ENCODE data around the gene KSR1. TPM values are rescaled to one million over a fixed set of nuclear protein-coding genes. Genes with fewer than 3 reads are reported as not detected.
"Not testable (repeated sequence)": the region's sequence is repeated elsewhere in the genome, so short reads cannot be mapped to it uniquely, and the experiment has no call there.

Gene KSR1
- total RNA-seq, 6 experiments from 2014 or later = 1.9 to 4.9 (median 3.6) TPM

GRCh38 chr17:27633312-27634025 is 177.2 kb downstream of the KSR1 start:
- Mint-ChIP-seq H3K27me3 (ENCODE audit: insufficient read depth) (no peaks in the 10 kb centered on the region; the same call in none of the 2 replicates), H3K4me3 (no peak overlapping the region), H3K9me3 (no peaks in the 10 kb centered on the region), H3K4me1 (ENCODE audit: low read depth) (peaks cover 6% of the 10 kb centered on the region), H3K27ac (no peak overlapping the region), H3K36me3 (ENCODE audit: low read depth) (no peaks in the 10 kb centered on the region)
- no peak for TF ChIP-seq CTCF (IDR thresholded peaks at IDR 0.05)
- no peak for DNase-seq

- H3K27ac Mint-ChIP-seq = no peak overlapping the region
- DNase-seq = no peak
- TF ChIP-seq CTCF (IDR thresholded peaks at IDR 0.05) = no peak
- H3K27me3 Mint-ChIP-seq (ENCODE audit: insufficient read depth) = no peaks in the 10 kb centered on the region; the same call in none of the 2 replicates
- no peaks in the 10 kb centered on the region for H3K36me3 Mint-ChIP-seq (ENCODE audit: low read depth)
- no peaks in the 10 kb centered on the region for H3K9me3 Mint-ChIP-seq
- peaks cover 4% of the 10 kb centered on the region for H3K4me1 Mint-ChIP-seq (ENCODE audit: low read depth)
- no peak overlapping the region for H3K4me3 Mint-ChIP-seq
Measured at GRCh38 chr17:27634026-27634335, 177.7 kb downstream of the KSR1 start.

GRCh38 chr17:27634776-27635175 is 178.5 kb downstream of the KSR1 start:
- TF ChIP-seq CTCF (IDR thresholded peaks at IDR 0.05) = no peak
- Mint-ChIP-seq H3K27me3 (ENCODE audit: insufficient read depth) (no peaks in the 10 kb centered on the region; the same call in none of the 2 replicates), H3K36me3 (ENCODE audit: low read depth) (no peaks in the 10 kb centered on the region), H3K4me3 (no peak overlapping the region), H3K4me1 (ENCODE audit: low read depth) (no peaks in the 10 kb centered on the region; the same call in 1 of the 2 replicates), H3K9me3 (no peaks in the 10 kb centered on the region), H3K27ac (no peak overlapping the region)
- no peak for DNase-seq

- Mint-ChIP-seq H3K27ac (no peak overlapping the region), H3K4me1 (ENCODE audit: low read depth) (no peaks in the 10 kb centered on the region; the same call in 1 of the 2 replicates), H3K36me3 (ENCODE audit: low read depth) (no peaks in the 10 kb centered on the region), H3K27me3 (ENCODE audit: insufficient read depth) (no peaks in the 10 kb centered on the region; the same call in none of the 2 replicates), H3K9me3 (no peaks in the 10 kb centered on the region), H3K4me3 (no peak overlapping the region)
- no peak for DNase-seq
- no peak for TF ChIP-seq CTCF (IDR thresholded peaks at IDR 0.05)
Measured at GRCh38 chr17:27635275-27635823, 179.1 kb downstream of the KSR1 start.

GRCh38 chr17:27636005-27636520 is 179.8 kb downstream of the KSR1 start:
- H3K27ac Mint-ChIP-seq; DNase-seq; H3K36me3 Mint-ChIP-seq (ENCODE audit: low read depth); H3K9me3 Mint-ChIP-seq; H3K4me1 Mint-ChIP-seq (ENCODE audit: low read depth); H3K27me3 Mint-ChIP-seq (ENCODE audit: insufficient read depth); H3K4me3 Mint-ChIP-seq: not testable (repeated sequence)

GRCh38 chr17:27637818-27638217 is 181.6 kb downstream of the KSR1 start:
- H3K27me3 Mint-ChIP-seq (ENCODE audit: insufficient read depth); H3K9me3 Mint-ChIP-seq; H3K27ac Mint-ChIP-seq; H3K4me3 Mint-ChIP-seq; H3K36me3 Mint-ChIP-seq (ENCODE audit: low read depth); H3K4me1 Mint-ChIP-seq (ENCODE audit: low read depth); DNase-seq: not testable (repeated sequence)

GRCh38 chr17:27638415-27638914 is 182.2 kb downstream of the KSR1 start:
- not testable (repeated sequence) for H3K4me3 Mint-ChIP-seq; H3K9me3 Mint-ChIP-seq; H3K36me3 Mint-ChIP-seq (ENCODE audit: low read depth); DNase-seq; H3K4me1 Mint-ChIP-seq (ENCODE audit: low read depth); H3K27ac Mint-ChIP-seq
- H3K27me3 Mint-ChIP-seq (ENCODE audit: insufficient read depth) = peaks cover 12% of the 10 kb centered on the region
